Amniotic epithelial cell (primary cell): ENCODE data around the gene RNU2-63P.
"Not testable (repeated sequence)": the region's sequence is repeated elsewhere in the genome, so short reads cannot be mapped to it uniquely, and the experiment has no call there.

Source experiments
- DNase-seq: peaks from one replicate; pipeline ENCODE4 v3.0.0-alpha.2; 2010; ENCODE audit warnings: low read depth

RNU2-63P gene

DNA sequence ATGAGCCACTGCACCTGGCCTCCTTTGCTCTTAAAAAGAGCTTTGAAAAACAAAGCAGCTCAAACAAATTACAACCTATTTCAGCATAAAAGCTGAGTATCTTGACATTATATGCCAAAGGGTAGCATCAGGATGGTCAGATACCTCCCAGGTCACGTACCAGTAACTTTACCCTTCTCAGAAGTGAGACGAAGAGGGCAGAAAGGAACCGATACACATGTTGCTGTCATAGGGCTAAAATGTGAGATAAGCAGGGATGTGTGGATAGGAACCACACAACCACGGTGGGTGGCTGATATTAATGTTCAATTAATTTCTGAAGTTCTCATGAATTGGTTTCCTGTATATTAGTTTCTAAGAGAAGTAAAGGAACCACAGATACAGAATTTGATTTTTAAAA is 12.6 kb upstream of the RNU2-63P start:
- no peak for DNase-seq

DNA sequence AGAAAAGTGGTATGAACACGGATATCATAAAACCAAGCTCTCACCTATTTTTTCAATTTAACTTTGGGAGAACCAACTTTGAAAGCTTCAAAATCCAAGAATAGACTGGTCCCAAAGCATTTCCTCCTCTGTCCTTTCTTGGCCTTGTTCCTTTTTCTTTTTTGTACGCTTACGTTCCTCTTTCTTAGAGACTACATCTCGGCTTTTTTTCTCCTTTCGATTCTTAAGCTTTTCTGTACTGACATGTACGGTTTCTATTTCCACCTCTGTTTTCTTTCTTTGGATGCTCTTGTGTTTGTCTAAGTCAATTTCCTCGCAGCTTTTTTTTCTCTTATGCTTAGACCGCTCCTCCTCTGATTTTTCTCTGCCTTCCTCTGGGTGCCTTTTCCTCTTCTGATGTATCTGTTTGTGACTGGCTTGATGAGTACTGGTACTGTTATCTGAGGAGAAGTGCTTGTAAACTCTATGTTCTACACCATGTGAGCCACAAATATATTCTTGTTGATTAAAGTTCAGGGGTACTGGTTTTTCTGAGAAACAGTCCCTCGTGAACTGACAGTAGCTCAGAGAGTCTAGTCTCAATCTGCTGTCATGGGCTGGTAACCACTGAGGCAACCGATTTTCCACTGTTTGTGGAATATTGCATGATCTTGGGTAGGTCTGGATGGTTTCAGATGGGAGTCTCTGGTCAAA is 11.5 kb upstream of the RNU2-63P start:
- DNase-seq, result no peak

DNA sequence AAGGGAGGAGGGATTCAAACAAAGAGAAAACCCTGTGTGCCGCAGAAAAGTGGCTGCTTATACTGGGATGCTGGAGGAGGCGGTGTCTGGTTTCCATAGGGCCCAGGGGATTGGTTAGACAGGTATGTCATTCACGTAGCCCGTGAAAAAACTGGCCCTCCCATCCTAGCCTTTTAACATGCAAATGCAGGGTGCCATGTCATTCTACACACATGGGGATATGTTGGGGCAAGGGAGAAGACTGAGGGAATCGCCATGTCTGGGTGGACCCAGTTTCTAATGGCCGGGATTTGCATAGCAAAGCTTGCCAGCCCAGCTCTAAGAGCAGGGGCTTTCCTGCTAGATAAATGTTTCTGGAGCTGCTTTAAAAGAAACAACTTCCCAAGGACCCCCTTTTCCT is 8.2 kb upstream of the RNU2-63P start:
- DNase-seq, result no peak

DNA sequence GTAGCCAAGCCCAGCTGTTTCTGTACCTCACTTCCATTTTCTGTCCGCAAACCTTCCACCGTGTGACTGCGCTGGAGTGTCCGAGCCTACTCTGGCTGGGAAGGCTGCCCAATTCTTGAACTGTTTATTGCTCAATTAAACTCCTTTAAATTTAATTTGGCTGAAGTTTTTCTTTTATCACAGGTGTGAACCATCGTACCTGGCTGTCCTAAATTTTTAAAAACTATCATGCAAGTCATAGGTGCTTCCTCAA is 6.2 kb upstream of the RNU2-63P start:
- no peak for DNase-seq

DNA sequence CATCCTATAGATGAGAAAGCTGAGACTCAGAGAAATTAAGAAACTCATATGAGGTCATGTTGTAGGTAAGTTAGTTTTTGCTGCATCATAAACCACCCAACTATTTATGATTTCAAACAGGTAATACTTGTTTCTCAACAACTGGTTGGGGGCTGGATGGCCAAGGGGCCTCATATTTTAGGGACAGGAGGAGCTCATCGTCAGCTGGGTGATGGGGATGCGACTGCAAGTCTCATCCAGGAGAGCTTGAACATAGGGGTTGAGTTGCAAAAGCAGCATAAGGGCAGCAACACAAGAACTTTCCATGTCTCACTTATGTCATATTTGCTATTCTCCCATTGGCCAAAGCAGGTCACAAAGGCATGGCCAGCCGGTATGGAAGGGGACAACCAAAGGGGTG is 3.6 kb upstream of the RNU2-63P start:
- DNase-seq, result no peak

DNA sequence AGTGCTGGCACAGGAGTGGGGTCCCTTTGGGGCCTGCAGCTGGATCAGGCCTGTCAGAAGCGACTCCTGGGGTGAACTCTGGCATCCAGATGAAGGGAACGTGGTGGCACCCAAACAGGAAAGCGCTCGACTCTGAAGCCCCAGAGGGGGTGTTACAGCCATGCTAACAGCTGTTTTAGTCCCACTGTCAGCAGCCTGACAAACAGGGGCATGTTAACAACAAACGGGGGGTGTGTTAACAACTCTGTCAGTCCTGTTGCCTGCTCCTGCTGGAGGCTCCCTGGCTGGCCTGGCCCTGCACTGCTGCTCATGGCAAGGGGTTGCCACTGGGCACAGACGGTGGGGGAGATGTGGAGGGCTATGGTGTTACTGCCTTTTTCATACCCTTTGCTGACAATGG is 2.6 kb upstream of the RNU2-63P start:
- no peak for DNase-seq

DNA sequence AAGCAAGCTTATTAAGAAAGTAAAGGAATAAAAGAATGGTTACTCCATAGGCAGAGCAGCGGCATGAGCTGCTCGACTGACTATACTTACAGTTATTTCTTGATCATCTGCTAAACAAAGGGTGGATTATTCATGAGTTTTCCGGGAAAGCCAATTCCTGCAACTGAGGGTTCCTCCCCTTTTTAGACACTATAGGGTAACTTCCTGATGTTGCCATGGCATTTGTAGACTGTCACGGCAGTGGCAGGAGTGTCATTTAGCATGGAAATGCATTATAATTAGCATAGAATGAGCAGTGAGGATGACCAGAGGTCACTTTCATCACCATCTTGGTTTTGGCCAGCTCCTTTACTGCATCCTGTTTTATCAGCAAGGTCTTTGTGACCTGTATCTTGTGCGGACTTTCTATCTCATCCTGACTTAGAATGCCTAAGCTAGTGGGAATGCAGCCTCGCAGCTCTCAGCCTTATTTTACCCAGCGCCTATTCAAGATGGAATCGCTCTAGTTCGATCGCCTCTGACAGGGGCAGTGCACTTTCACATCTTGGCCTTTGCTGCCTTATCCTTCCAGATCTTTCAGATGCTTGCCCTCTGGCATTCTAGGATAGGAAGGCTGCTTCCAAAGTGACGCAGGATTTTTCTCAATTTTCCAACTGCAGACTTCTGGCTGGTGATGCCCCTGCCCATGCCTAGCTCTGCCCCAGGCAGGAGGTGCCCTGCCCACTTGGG is 1.9 kb upstream of the RNU2-63P start:
- DNase-seq, result not testable (repeated sequence)

DNA sequence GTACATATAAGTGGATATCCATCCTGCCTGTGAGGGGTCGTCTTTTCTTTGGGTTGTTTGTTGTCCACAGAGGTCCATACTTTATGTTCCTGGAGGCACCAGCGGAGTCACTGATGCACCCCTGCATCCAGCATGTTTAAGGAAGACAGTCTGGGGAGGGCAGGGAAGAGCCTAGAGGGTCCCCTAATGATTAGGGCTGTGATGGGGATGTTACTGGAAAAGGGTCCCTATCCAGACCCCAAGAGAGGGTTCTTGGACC is 1.4 kb upstream of the RNU2-63P start:
- DNase-seq, result not testable (repeated sequence)

DNA sequence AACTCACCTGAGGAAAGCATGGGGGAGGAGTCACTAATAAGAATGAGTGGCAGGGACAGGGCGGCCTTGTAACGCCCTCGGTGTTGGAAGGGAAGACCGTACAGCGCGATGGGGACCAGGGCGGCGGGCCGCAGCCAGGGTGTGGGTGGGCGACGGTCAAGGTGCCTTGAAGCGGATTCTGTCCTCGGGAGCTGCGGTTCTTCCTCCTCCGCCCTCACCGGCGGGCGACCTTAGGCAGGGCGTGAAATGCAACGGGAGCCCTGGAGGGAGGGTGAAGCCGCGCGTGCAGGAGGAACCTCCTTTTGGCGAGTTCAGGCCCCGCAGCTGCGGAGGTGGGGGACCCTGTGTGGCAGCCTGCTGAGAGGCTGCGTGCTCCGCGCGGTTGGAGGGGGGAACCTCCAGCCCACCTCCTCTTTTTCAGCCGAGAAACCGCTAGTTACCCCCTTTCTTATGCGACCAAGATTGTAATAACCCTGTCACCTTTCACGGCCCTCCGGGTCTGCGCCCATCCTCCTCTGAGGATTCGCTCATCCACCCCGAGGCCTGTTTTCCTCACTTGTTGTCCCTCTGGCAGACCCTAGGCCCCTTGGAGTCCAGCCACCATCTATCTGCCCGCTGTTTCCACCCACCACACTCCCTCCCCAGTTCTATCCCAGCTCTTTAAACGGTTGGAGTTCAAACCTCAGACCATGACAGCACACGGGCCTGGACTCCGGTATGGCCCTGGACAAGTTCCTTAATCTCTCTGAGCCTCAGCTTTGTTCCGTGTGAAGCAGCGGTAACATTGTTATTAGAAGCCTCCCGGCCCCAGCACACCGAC is 823 bp upstream of the RNU2-63P start:
- no peak for DNase-seq

DNA sequence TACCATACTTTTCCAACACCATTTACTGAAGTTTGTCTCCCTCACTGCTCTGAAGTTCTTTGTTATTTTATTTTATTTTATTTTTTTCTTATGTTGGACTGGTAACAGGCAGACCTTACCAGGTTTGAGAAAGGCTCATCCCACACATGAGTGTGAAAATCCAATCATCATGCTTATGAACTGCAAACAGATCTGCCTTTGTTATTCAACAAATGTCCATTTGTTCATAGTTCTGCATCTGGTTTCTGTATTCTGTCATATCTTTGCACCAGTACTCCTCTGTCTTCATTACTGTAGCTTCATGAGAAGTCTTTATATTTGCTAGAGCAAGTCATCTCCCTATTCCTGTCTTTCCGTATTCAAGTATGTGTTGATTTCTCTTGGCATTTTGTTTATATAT is 5.3 kb downstream of the RNU2-63P start:
- no peak for DNase-seq

DNA sequence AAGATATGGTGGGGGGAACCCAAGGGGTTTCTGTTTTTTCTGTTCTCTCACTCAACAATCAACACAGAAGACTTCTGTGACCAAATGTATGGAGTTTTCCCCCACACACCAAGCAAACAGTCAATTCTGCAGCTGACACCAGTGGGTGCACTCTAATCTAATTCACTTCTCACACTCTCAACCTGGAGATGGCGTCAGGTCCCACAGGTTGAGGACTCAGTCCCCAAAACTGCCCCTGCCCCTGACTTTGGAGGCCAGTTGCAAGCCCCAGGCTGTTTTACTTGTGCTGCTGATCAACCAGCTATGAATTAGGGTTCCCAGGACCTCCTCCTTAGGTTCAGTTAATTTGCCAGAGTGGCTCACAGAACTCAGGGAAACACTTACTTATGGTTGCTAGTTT is 6.2 kb downstream of the RNU2-63P start:
- no peak for DNase-seq

DNA sequence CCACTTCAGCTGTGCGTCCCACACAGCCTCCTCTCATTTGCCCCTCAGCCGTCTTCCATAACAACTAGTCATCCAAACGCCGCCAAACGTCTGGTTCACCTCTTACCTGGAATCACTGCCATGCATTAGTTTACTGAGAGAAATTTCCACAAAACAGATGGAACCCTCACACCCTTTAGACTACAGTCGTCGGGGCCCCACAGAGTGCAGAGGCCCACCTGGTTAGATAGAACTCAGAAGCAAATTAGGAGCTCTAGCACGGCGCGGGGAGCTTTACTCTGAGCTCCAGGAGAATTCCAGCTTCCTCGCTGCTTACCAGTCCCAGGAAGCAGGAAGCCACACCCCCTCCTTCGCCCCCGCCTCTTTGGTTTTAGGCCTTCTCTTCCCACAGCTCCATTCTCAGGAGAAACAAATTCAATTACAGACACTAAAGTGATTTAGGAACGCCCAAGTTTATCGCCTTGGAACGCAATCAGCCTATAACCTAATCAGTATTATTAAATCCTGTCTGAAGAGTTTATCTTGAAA is 9.4 kb downstream of the RNU2-63P start:
- no peak for DNase-seq

DNA sequence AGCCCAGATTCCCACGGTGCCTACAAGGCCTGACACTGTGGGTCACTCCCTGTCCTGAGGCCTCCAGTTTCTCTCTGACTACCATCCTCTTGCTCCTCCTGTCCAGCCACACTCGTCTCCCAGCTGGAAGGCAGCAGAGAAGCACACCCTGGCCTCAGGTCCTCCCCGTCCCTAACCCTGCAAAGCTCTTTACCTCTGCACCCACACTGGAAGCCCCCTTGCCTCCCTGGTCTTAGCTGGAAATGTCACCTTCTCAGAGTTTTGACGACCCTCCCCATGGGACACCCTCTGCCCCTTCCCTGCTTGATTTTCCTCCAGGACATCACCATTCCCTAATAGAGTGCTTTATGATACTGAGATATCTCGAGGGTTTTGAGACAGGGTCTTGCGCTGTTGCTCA is 10.6 kb downstream of the RNU2-63P start:
- DNase-seq, result no peak

DNA sequence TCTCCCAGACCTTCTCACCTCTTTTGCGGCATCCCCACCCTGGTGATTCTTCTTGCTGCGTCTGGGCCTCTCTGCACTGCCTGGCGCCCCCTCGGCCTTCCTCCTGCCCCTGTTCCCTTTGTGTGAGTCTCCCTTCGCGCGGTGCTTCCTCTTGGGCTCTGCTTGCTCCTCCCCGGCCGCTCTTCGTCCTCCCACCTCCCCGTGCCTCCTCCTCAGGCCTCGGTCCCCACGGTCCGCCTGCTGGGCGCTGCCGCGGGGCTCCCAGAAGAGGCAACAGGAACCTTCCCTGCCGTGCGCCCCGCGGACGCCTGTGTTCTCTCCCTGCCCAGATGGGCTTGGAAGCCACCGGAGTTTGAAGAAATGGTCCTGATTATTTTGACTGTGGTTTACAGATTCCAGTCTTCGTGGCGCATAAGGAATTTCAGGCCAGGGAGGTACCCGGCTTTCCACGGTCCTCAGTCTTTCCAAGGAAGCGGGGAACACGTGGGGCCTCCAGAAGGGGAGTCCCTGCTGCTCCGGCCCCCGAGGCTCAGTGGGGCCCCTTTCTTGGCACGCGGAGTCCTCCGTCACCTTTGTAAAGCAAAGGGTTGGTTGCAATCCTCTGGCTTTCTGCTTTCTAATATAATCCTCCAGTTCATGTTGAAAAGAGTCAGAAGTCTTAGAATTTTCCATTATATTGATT is 13.1 kb downstream of the RNU2-63P start:
- no peak for DNase-seq

DNA sequence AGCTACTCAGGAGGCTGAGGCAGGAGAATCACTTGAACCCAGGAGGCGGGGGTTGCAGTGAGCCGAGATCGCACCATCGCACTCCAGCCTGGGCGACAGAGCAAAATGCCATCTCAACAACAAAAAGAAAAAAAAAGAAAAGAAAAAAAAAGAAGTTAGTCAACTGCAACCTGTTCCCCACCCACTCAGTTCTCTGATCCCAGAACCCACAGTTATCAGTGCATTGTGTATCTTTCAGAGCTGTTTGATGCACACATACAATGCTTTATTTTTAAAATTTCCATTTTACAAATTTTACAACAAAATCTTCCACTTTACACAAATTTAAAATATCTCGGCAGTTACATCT is 14.0 kb downstream of the RNU2-63P start:
- DNase-seq, result no peak

DNA sequence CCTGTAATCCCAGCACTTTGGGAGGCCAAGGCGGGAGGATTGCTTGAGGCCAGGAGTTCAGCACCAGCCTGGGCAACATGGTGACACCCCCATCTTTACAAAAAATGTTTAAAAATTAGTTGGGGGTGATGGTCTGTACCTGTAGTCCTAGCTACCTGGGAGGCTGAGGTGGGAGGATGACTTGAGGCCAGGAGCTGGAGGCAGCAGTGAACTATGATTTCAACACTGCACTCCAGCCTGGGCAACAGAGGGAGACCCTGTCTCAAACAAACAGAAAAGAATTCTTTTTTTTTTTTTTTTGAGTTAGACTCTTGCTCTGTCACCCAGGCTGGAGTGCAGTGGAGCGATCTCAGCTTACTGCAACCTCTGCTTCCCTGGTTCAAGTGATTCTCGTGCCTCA is 15.9 kb downstream of the RNU2-63P start:
- DNase-seq, result not testable (repeated sequence)

DNA sequence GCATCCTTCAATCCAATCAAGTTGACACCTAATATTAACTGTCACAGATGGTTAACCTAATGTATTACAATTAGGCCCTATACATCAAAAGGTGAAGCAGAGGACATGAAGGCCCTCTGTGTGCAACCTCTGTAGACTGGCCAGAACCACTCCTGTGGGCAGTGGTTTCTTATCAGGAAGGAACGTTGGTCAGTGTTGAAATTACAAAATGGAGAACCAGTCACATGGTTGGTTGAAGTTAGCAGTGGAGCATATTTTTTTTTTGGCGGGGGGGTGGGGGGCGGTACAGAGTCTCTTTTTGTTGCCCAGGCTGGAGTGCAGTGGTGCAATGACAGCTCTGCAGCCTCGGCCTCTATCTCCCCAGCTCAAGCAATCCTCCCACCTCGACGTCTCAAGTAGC is 19.8 kb downstream of the RNU2-63P start:
- peak; percentile 74 for DNase-seq

DNA sequence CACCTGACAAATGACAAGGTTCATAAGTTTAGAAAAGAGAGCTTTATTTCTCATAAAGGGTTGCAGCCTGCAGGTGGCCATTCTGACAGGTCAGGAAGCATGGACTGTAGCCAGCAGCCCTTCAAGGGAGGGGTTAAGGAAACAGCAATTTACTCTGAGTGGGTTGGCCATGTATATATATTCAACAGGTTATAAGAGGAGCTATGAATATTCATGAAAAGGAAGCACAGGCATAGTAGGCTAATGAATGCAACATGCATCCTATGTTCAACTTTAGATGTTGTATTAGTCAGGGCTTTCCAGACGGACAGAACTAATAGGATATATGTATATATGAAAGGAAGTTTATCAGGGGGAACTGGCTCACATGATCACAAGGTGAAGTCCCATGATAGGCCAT is 20.6 kb downstream of the RNU2-63P start:
- no peak for DNase-seq

DNA sequence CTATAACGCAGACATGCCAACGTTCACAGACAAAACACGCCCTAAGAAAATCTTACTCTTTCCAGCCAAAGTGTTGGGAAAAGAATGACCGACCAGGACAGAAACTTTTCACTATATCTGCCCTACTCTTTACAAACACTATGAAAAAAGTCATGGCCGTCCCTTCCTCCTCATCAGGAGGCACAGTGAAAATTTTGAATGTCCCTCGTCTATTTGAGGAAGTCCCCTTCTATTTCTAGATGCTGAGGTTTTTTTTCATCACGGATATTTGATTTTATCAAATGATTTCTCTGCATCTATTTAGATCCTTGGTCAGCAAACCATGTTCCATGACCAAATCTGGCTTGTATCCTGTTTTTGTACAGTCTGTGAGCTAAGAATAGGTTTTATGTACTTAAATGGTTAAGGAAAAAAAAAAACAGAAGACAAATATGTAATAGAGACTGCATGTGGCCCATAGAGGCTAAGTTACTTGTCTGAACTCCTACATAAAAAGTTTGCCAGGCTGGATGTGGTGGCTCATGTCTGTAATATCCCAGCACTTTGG is 22.0 kb downstream of the RNU2-63P start:
- DNase-seq, result not testable (repeated sequence)

DNA sequence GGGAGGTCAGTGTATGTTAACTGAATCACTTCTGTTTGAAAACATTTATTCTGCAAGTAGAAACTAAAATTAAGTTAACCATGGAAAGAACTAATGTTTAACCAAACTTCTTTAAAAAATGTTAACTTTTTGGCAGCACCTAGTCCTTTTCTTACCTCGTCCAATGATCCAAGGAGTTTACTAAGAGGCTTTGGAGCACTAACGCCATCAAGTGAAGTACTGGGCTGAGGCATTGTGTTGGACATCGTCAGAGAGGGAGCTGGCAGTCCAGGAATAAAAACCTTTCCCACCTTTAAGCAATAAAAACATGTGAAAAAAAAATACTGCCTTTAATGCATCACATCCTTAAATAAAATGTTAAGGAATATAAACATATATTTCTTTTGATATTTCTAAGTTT is 23.8 kb downstream of the RNU2-63P start:
- not testable (repeated sequence) for DNase-seq

DNA sequence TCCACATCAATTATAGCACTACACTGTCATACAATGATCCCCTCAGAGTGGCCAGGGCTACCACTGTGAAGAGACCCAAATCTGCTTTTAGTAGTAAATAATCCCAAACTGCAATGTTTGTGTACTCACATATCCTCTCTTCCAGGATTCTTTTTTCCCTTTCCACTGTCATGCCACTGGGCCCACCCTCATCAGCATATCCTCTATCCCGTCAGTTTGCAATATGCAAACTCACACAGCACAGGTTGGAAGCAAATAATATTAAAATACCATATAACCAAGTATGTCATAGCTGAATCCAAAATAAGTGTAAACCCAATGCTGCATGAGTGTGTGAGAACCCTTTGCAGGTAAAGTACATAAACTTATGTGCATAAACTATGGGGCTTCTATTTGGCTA is 28.9 kb downstream of the RNU2-63P start:
- DNase-seq, result not testable (repeated sequence)

DNA sequence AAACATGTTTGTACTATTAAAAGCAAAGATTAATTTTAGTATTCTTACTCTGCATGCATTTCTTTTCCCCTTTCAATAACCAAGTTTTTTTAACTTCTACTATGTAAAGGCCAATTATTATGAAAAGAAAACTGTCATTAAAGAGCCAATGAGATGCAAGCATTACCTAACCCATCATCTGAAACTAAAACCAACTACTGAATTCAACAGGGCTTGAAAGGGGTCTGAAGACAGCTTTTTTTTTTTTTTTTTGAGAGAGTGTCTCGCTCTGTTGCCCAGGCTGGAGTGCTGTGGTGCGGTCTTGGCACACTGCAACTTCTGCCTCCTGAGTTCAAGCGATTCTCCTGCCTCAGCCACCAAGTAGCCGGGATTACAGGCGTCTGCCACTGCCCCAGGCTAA is 30.4 kb downstream of the RNU2-63P start:
- not testable (repeated sequence) for DNase-seq

DNA sequence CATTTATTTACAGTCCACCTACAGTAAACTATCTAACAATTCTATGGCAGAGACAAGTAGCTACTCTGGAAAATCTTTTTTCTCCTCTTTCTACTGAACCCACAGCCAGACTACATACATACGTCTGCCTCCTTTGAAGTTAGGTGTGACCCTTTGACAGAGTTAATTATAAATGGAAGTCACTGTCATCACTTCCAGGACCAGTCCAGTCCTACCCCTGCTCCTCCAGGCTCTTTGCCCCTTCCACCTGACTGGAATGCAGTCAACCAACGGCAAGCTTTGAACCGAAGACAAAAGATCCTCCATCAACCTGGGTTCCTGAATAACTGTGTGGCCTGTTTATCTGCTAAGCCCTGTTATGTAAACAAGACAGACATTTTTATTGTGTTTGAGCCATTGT is 35.2 kb downstream of the RNU2-63P start:
- DNase-seq, result not testable (repeated sequence)
